NT2/D1 (cell line): ENCODE results near the gene OVCH1.

Experiments
- DNase-seq: peaks from one replicate; pipeline ENCODE4 v3.0.0-alpha.2; 2011; ENCODE audit warnings: low read depth, low spot score
- H3K27me3 ChIP-seq: 2 replicates; pipeline ENCODE4 v1.6.0; 2011; ENCODE audit warnings: mild to moderate bottlenecking; ENCODE audit not compliant: insufficient read length, insufficient read depth
- H3K36me3 ChIP-seq: 2 replicates; pipeline ENCODE4 v1.6.1; 2011; ENCODE audit warnings: mild to moderate bottlenecking, low read length, mixed read lengths; ENCODE audit not compliant: insufficient read depth, insufficient read length
- H3K4me1 ChIP-seq: 2 replicates; pipeline ENCODE4 v1.5.1; 2011; ENCODE audit not compliant: insufficient read depth, insufficient read length
- H3K4me3 ChIP-seq: 2 replicates; pipeline ENCODE4 v1.5.1; 2011; ENCODE audit warnings: low read depth; ENCODE audit not compliant: insufficient read length
- H3K9ac ChIP-seq: 2 replicates; pipeline ENCODE4 v1.6.0; 2011; ENCODE audit warnings: low read depth; ENCODE audit not compliant: insufficient read length
- H3K9me3 ChIP-seq: 2 replicates; pipeline ENCODE4 v1.5.1; 2011; ENCODE audit warnings: mild to moderate bottlenecking, low read length; ENCODE audit not compliant: insufficient read depth
- SUZ12 ChIP-seq: IDR thresholded peaks from 2 replicates; pipeline ENCODE4 v1.6.1; 2011; ENCODE audit not compliant: insufficient read length, insufficient read depth; ENCODE audit errors: extremely low read depth
- YY1 ChIP-seq: IDR thresholded peaks from 2 replicates; pipeline ENCODE4 v1.6.1; 2011; ENCODE audit not compliant: insufficient read length, insufficient read depth
- ZNF274 ChIP-seq: IDR thresholded peaks from 2 replicates; pipeline ENCODE4 v1.6.1; 2011; ENCODE audit warnings: mild to moderate bottlenecking, low read depth, low read length

The OVCH1 gene

DNA sequence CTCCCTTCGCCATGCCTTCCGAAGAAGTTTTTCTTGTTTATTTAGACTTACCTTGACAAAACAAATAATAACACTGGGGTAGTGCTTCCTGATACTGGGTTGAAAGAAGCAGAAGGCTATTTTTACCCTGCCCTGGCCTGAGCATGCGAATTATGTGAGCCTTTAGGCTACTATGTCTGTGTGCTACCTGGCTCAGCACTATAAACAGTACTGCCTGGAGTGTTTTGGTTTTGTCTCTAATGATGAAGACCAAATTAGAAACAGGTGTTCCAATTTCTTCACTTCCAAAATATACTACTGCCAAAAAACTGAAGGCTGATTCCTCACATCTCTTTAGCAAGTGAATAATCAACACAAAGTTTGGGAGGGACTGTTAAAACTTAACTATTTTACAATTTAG is 7.6 kb upstream of the OVCH1 start:
- Histone ChIP-seq H3K4me1 (no peaks in the 10 kb centered on the region), H3K9ac (no peak overlapping the region), H3K36me3 (no peaks in the 10 kb centered on the region), H3K4me3 (no peak overlapping the region), H3K9me3 (no peaks in the 10 kb centered on the region), H3K27me3 (no peaks in the 10 kb centered on the region)
- DNase-seq, result no peak
- TF ChIP-seq YY1 (no peak), ZNF274 (no peak), SUZ12 (no peak)

DNA sequence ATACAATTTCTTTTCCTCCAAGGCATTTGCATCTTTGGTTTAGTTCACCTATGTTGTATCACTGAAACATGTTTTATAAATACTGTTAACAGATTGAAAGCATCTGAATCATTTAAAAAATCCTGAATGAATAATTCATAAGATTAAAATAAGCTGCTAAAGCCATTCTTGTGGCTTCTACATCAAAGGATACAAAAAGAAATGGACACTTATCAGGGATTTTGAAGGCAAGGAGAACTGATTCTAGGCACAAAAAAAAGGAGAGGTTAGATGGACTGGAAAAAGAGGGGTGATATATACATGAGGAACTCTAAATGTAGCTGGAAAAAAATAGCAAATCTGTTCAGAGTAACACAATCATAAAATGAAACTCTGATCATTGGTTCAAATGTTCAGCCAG is 5.8 kb upstream of the OVCH1 start:
- H3K9ac ChIP-seq, result no peak overlapping the region
- no peaks in the 10 kb centered on the region for H3K36me3 ChIP-seq
- DNase-seq, result no peak
- H3K4me1 ChIP-seq, result no peaks in the 10 kb centered on the region
- no peaks in the 10 kb centered on the region for H3K9me3 ChIP-seq
- no peak overlapping the region for H3K4me3 ChIP-seq
- no peaks in the 10 kb centered on the region for H3K27me3 ChIP-seq
- TF ChIP-seq SUZ12 (no peak), YY1 (no peak)

DNA sequence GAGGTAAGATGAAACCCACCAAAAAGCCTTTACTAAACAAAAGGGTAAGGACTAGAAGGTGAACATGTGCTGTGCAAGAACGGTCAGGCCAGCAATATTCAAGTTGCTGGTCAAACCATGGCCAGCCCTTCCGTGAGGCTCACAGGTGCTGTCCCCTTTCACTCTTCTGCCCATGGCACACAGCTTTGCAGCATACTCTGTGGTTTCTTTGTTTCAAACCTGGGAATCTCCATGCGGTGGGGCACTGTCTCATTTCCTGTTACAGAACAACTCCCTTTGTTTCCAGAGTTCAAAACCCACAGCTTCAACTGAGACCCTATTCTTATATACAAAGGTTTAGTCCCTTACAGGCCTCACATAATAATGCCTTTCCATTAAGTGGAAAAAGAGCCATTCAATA is 1.7 kb upstream of the OVCH1 start:
- Histone ChIP-seq H3K27me3 (no peaks in the 10 kb centered on the region), H3K4me3 (no peak overlapping the region), H3K9me3 (no peaks in the 10 kb centered on the region), H3K4me1 (no peaks in the 10 kb centered on the region), H3K9ac (no peak overlapping the region), H3K36me3 (no peaks in the 10 kb centered on the region)
- peak; percentile 16 for DNase-seq
- no peak for TF ChIP-seq SUZ12
- TF ChIP-seq YY1, result no peak
- TF ChIP-seq ZNF274, result no peak

DNA sequence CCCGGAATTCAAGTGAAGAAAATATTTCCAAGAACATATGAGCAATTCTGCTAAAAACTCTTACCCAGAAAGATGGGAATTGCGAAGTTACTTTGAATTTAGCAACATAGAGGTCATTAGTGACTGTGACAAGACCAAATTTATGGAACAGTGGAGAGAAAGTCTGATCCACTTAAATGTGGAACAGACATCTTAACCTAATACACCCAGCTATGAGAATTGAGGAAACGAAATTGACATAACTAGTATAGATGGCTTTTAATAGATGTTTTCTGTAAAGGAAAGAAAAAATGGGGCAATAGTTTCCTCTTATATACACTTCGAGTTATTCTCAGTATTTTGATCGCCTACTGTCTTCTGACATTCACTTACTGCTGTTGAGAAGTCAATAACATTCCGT is 4.6 kb downstream of the OVCH1 start:
- Histone ChIP-seq H3K4me3 (no peak overlapping the region), H3K27me3 (no peaks in the 10 kb centered on the region), H3K9ac (no peak overlapping the region), H3K4me1 (no peaks in the 10 kb centered on the region), H3K9me3 (no peaks in the 10 kb centered on the region), H3K36me3 (no peaks in the 10 kb centered on the region)
- no peak for DNase-seq
- TF ChIP-seq SUZ12 (no peak), YY1 (no peak), ZNF274 (no peak)

DNA sequence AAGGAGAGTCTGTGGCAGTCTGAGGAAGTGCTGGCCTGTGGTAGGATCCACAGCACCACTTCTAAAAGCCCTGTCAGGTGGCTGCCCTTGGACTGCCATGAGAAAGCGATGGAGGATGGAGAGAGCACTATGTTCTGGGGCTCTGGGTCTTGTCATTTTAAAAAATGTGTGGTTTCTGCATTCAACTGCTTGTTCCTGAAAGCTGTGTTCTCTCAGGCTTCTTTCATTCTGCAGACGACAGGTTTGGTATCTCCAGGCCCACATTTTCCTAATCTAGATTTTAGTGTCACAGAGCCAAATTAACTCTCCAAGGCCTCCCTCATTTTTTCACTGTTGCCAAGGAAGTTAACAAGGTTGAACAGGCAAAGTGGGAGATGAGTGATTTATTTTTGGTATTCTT is 10.5 kb downstream of the OVCH1 start:
- Histone ChIP-seq H3K27me3 (no peaks in the 10 kb centered on the region), H3K4me3 (no peak overlapping the region), H3K36me3 (no peaks in the 10 kb centered on the region), H3K9ac (no peak overlapping the region), H3K9me3 (no peaks in the 10 kb centered on the region), H3K4me1 (no peaks in the 10 kb centered on the region)
- DNase-seq, result no peak
- TF ChIP-seq ZNF274 (no peak), SUZ12 (no peak), YY1 (no peak)

DNA sequence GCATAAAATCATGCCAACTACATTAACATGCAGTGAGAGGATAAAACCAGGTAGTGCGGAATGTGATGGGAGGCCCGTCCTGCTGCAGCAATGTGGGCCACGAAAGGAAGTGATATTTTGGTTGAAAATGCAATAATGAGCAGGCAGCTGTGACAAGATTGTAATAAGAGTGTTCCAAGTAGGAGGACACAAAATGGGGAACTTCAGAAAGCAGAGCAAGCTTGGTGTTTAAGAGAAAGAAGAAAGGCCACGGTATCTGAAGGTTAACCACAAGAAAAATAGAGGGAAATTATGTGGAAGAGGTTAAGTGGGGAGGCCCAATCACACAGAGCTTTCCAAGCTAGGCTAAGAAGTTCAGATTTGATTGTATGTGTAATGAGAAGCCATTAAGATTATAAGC is 34.3 kb downstream of the OVCH1 start:
- Histone ChIP-seq H3K9ac (no peak overlapping the region), H3K27me3 (no peaks in the 10 kb centered on the region), H3K9me3 (no peaks in the 10 kb centered on the region), H3K4me1 (no peaks in the 10 kb centered on the region), H3K4me3 (no peak overlapping the region), H3K36me3 (no peaks in the 10 kb centered on the region)
- TF ChIP-seq YY1 (no peak), ZNF274 (no peak), SUZ12 (no peak)
- DNase-seq, result no peak

DNA sequence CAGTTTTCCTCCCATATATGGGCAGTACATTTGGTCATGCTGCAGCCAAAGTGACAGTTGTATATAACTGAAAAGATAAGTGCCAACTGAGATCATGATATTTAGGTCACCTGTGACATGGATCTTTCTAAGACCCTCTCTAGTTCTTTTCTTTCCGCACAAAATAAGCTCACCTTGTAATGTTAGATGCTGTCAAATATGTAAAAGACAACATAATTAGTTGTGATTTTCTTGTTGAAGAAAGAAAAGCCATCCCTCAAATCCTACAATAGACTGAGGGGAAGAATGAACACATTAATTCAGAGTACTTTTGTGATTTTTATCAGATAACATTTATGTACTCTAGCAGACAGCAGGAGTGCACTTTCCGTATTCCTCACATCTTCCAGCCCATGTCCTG is 37.4 kb downstream of the OVCH1 start:
- no peak overlapping the region for H3K9ac ChIP-seq
- DNase-seq, result no peak
- TF ChIP-seq YY1, result no peak
- TF ChIP-seq ZNF274, result no peak
- no peak for TF ChIP-seq SUZ12
- H3K4me3 ChIP-seq, result no peak overlapping the region
- H3K27me3 ChIP-seq, result no peaks in the 10 kb centered on the region
- H3K36me3 ChIP-seq, result no peaks in the 10 kb centered on the region
- no peaks in the 10 kb centered on the region for H3K4me1 ChIP-seq
- H3K9me3 ChIP-seq, result no peaks in the 10 kb centered on the region

DNA sequence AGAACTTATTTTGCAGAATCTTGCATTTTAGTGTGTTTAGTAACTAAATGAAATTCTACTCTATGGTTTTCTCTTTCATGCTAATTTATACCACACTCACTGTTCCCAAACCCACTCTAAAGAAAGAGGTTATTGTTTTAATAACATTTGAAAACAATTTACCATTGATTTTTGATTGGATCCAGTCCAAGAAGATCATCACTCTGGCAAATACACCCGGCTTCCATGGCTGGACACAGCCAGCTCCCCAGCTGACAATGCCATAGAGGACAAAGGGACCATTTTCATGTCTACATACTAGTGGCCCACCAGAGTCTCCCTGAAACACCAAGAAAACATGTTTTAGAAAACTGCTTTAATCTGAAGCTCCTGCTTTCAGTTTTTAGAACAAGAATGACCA is 42.4 kb downstream of the OVCH1 start:
- H3K4me3 ChIP-seq, result no peak overlapping the region
- no peak for DNase-seq
- H3K4me1 ChIP-seq, result no peaks in the 10 kb centered on the region
- no peaks in the 10 kb centered on the region for H3K27me3 ChIP-seq
- no peaks in the 10 kb centered on the region for H3K9me3 ChIP-seq
- no peaks in the 10 kb centered on the region for H3K36me3 ChIP-seq
- H3K9ac ChIP-seq, result no peak overlapping the region
- TF ChIP-seq ZNF274 (no peak), SUZ12 (no peak), YY1 (no peak)
